IPS-NIHi7 (cell line): ENCODE results near the gene RNF217.
"Not testable (repeated sequence)": the region's sequence is repeated elsewhere in the genome, so short reads cannot be mapped to it uniquely, and the experiment has no call there.

ENCODE experiments used
- DNase-seq: peaks from one replicate; pipeline ENCODE4 v3.0.0; 2012; ENCODE audit warnings: mixed read lengths; ENCODE audit errors: extremely low spot score

Gene RNF217

GRCh38 chr6:125054331-125054730 lies 92.1 kb downstream of the RNF217 start:
- no peak for DNase-seq

GRCh38 chr6:125057392-125058246 lies 95.4 kb downstream of the RNF217 start:
- DNase-seq = no peak

DNA sequence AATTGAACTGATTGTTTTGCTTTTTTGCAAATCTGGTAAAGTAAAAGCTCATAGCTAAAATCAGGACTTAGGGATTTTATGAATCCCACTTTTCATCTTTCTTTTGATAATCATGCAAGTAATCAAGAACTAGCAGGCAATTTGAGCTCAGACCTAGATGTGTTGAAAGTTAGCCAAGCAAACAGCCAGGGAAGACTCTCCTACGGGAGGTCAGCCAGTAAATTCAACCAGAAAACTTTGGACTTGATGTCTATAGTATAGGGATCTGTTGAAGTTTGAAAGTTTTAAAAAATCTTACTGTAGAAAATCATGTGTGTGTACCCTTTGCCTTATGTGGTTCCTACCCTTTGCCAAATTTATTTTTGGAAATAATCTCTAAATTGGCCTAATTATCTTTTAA lies 96.3 kb downstream of the RNF217 start:
- no peak for DNase-seq

DNA sequence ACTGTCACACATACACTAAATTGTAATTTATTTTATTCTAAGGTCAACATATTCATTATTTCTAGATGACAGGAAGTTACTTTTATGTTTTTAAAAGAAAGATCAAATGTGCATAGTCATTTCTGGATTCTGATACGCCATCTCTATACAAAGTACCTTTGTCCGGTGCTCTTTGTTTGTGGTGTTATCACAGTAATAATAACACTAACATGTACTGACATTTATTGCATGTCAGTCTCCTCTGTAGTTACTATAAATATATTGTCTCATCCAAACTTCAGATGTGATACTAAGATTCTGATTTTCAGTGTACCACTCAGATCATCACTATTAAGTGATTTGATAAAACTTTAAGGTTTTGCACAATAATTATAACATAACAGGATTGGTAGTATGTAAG lies 101.1 kb downstream of the RNF217 start:
- DNase-seq = no peak

DNA sequence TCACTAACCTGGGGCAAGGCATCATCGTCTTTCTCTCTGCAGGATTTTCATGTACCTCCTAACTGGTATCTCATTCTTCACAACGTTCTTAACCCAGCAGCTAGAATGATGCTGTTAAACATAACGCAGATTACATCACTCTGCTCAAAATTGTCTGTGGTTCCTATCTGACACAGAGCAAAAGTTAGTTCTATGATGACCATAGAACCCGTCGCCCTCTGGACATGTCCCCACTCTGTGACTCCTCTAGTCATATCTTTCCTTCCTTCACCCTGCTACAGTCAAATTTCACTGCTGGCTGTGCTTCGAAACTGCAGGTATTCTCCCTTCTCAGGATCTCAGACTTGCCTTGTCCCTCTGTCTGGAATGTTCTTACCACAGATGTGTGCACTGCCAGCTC lies 103.9 kb downstream of the RNF217 start:
- DNase-seq = no peak

GRCh38 chr6:125066964-125067363 lies 104.7 kb downstream of the RNF217 start:
- no peak for DNase-seq

- DNase-seq = no peak
These were observed 105.3 kb downstream of the RNF217 start for GRCh38 chr6:125067552-125067951.

GRCh38 chr6:125073071-125073470 lies 110.8 kb downstream of the RNF217 start:
- DNase-seq = no peak

GRCh38 chr6:125074120-125074519 lies 111.9 kb downstream of the RNF217 start:
- DNase-seq = no peak

DNA sequence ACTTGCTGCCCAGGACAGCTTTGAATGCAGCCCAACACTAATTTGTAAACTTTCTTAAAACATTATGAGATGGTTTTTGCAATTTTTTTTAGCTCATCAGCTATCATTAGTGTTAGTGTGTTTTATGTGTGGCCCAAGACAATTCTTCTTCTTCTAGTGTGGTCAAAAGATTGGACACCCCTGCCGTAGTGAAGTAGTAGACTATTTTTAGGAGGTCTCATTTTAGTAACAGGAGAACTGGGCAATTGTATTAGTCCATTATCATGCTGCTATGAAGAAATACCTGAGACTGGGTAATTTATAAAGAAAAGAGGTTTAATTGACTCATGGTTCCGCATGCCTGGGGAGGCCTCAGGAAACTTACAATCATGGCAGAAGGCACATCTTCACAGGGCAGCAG lies 112.8 kb downstream of the RNF217 start:
- not testable (repeated sequence) for DNase-seq

DNA sequence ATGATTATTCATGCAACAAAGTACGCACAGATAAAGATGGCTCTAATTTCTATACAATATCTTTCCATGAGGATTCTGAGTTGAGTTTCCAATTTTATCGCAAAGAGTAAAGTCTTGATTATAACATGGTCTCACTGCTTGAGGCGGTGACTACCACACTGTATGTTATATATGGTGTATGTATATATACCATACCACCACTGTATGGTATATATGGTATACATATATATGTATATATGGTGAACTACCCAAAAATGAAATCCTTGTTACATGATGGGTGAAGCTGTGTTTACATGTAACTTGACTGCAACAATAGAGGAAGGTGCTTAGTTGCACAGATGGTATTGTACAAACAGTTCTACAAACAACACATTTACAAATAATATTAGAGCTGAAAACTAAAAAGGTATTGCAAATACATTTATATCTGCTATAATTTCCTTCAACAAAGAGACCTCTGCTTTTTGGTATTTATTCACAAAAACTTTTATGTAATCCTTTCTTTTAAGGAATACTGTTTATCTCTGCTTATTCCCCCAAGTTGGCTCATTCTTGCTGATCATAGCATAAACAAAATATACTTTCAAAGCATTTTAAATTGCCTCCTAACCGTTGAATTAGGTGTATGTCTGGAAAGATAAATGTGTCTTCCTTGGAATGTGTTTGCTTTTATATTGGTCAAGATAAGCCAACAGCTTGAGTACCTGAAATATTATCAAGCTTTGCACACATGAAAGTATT lies 113.7 kb downstream of the RNF217 start:
- no peak for DNase-seq

DNA sequence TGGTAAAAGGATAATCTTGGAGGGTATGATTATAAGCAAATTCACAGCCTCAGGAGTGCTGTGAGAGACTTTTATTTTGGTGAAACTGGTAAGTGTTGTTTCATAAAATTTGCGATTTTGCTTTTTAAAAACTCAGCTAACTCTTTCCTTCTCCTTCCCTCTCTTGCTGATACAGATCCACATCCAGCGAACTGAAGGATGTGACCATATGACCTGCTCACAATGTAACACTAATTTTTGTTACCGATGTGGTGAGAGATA lies 114.2 kb downstream of the RNF217 start:
- DNase-seq = no peak

DNA sequence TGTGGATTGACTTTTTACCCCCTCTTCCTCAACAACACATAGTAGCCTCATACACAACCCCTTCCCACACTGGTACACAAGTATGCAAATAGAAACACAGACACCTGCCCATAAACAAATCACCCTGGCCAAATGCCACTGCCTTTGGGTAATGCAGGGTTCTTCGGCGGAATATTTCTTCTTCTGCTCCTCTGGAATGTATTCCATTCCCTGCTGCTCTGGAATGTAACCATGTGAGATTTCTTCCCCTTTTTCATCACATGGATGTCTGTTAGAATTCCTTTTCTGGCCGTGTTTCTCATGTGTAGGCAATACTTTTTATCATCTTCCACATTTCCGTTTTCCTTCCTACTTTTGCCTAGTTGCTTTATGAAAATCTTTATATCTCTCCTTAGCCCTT lies 115.2 kb downstream of the RNF217 start:
- no peak for DNase-seq

- DNase-seq = no peak
These were observed 116.5 kb downstream of the RNF217 start for GRCh38 chr6:125078602-125079321.

DNA sequence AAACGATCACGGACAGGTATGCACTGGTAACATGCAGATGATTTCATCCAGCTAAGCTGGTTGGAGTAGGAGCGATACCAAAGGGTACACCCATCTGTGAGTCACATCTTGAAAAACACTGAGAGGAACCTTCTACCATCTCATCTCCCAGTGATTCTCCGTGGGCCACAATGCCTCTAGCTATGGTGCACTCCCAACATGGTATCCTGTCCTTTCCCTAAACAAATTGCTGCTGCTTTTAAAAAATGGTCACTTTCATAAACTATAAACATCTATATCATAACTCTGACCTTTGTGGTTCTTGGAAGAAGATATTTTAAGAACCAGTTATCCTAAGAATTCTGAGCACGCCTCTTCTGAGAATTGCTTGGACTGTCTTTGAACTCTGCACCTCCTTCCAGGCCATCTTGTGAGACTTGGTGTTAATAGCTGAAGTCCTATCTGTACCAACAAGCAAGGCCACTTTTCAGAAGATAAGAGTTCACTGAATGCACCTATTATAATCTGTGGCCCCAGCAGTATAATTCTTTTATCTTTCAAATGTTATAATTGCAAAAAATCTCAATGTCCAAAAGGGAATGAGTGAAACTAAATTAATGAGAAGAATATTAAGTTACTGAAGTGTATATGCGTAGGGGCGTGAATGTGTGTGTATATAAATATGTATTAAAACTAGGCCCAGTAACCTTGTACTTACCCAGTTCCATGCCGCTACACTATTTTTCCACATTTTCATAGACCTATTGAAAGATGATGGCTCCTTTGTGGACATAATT lies 120.9 kb downstream of the RNF217 start:
- no peak for DNase-seq

- DNase-seq = no peak
These were observed 121.4 kb downstream of the RNF217 start for GRCh38 chr6:125083684-125083990.

DNA sequence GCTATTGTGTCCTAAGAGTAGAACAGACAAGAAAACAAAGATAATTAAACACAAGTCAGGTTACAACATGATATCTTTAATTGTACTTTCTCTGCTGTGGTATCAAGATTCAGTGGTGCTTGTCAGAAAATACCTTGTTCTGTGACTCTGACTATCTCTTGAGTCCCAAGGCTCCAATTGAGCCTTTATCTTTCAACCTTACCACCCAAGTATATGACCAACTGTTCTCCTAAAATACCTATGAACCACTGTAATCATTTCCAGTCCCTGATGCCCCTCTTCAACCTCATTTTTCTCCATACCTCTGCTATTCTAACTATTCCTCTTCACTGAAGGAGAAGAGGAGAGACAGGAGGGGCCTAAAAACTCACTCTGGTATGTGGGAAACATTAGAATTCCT lies 124.5 kb downstream of the RNF217 start:
- DNase-seq = no peak

GRCh38 chr6:125088963-125089362 lies 126.7 kb downstream of the RNF217 start:
- DNase-seq = no peak

GRCh38 chr6:125094563-125094962 lies 132.3 kb downstream of the RNF217 start:
- no peak for DNase-seq

DNA sequence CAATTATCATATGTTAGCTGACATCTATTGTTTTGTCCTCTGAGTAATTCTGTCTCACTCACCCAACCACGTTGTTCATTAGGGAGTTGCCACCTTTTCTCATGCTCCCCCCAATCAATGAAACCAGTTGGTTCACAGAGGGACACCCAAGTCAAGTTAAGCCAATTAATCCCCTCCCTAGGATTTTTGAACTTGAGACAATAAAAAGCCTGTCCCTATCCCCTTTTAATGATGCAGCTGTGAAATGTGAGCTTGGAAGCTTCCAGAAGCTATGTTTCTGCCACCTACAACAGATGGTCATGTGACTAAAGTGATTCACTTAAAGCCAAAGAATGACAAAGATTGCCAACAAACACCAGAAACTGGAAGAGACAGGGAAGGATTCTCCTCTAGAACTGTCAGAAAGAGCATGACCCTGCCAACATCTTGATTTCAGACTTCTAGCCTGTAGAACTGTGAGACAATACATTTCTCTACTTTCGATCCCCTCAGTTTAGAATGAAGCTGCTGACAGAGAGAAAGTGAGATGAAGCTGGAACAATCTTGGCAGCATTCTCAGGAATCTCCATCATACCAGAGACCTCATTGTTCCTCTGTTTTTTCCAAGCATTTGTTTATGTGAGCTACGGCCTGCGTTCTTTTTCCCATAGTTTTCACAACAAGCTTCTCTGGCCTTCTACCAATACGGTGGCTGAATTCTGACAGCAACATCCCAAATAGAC lies 133.5 kb downstream of the RNF217 start:
- DNase-seq = no peak

DNA sequence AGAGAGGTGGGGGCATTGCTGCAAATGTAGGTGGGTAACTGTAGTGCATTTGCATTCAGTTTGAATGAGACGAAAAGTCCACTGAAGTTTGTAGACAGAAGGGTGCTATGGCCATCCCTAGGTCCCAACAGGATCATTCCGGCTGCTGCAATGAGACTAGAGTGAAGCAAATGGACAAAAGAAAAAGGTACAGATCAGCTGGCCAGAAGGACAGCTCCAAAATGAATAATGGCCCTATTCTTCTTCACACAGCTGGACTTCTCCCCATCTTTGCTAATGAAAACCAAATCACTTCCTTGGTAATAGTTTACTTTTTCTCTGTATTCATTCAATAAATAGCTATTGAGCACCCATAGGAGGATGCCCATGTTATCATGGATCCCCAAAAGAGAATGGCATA lies 134.9 kb downstream of the RNF217 start:
- DNase-seq = no peak

- no peak for DNase-seq
These were observed 136.0 kb downstream of the RNF217 start for GRCh38 chr6:125098253-125098652.
